Right ventricle myocardium superior (tissue), 1 donor: Measurements from ENCODE around the gene DHODH. TPM values are rescaled to one million over a fixed set of nuclear protein-coding genes. Genes with fewer than 3 reads are reported as not detected.
"Not testable (repeated sequence)": the region's sequence is repeated elsewhere in the genome, so short reads cannot be mapped to it uniquely, and the experiment has no call there.

Experiments used
- ATAC-seq: fragments of 200-7000 bp; cut with Tn5 transposase; one replicate; pipeline ENCODE4 v1.9.1; 2020; ENCODE audit warnings: mild to moderate bottlenecking; ENCODE audit not compliant: poor library complexity
- DNase-seq: peaks from one replicate; pipeline ENCODE4 v3.0.0-alpha.2; 2020
- intact Hi-C: fragments of 100-400 bp; cut with DNase I; formaldehyde crosslinking; loops from one replicate; pipeline ENCODE4 v1.11.2; 2022
- long read RNA-seq: library from polyadenylated mRNA; unstranded; transcript quantifications from one replicate; pipeline ENCODE4 v2.0.0, GENCODE V29; 2021
- total RNA-seq: library from RNA; stranded (reverse); fragmentation: NEBNext Ultra II Directional; extraction: Animal tissue kit (Norgen Biotek cat#: 25700); gene quantifications from one replicate; pipeline ENCODE4 v1.2.1, GENCODE V29; 2021
- donor health status: DM: no; HTN: yes; CAD: no; lungs with severe emphysema.

The DHODH gene
- total RNA-seq, result 8.3 TPM
- long read RNA-seq, transcript DHODH-201 (9 exons, 2,426 nt), result major isoform, 9 of 22 reads
- long read RNA-seq, partial matches to known transcripts, result 7 of 22 reads
- long read RNA-seq, other reads (novel, unspliced or antisense), result 6 of 22 reads

- ATAC-seq (peak; percentile 100), DNase-seq (peak; percentile 98)
- intact Hi-C loops, result no loop called here
These were observed at the start of gene DHODH for GRCh38 chr16:72008424-72009216. TSS of gene DHODH (plus strand) at chr16:72008744. CDS start at chr16:72008765, 21 bp downstream.

DNA sequence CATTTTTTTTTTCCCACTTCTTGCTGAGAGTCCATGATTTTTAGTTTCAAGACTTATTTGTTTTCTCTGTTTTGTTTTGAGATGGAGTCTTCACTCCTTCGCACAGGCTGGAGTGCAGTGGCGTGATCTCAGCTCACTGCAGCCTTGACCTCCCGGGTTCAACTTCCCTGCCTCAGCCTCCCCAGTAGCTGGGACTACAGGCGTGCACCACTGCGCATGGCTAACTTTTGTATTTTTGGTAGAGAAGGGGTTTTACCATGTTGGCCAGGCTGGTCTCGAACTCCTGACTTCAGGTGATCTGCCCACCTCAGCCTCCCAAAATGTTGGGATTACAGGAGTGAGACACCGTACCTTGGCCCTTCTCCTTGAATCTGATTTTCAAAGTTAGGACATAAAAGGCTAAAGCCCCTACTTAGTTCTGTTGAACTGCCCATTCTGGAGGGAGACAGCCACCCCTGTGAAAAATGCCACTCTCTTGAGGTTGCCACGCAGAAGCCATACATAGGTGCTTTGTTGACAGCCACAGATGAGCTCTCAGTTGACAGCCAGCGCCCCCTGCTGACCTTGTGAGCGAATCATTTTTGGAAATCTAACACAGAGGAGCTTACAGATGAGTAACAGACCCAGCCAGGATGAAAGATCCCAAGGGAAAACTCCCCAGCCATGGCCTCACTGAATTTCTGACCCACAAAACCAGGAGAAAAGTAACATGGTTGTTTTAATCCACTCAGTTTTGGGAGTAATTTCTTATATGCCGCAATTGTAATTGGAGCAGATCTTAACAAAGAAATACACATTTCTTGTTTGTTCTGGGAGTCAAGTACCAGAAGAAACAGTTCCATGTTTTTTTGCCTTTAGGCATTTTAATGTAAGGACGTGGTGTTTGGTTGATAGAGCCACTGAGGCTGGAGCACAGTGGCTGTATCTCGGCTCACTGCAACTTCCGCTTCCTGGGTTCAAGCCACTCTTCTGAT, 47.2 kb upstream of the DHODH start:
- ATAC-seq, result peak; percentile 98
- intact Hi-C loops, result loop anchor here (5.0 to 10.0 kb wide), 2 partner anchors 79 to 547 kb away; partner anchors contain the start of gene ZNF821

DNA sequence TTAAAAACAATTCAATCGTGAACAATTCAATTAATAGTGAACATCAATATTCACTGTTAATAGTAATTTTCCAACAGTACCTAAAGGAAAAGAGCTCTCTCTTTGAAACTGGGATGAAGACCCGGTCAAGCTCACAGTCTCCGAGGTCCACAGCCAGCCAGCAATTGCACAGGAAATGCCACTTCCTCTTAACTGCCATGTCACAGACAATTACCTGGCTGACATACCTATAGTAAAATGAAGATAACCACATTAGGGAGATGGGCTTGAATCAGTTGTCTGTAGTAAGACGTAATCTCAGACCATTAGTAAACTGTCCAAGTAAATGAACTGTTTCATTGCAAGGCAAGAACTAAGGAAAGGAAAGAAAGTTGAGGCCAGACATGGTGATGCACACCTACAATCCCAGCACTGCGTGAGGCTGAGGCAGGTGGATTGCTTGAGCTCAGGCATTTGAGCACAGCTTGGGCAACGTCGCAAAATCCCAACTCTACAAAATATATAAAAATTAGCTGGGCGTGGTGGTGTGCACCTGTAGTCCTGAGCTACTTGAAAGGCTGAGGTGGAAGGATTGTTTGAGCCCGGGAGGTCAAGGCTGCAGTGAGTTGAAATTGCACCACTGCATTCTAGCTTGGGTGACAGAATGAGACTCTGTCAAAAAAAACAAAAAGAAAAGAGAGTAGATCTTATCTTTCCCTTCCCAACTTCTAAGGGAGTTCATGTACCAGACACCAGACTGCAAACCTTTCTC, 45.2 kb upstream of the DHODH start:
- DNase-seq, result no peak
- ATAC-seq, result no peak
- intact Hi-C loops, result loop anchor here (5.0 to 10.0 kb wide), 2 partner anchors 81 to 548 kb away; partner anchors contain the start of gene ZNF821

More for the DNA sequence above, 47.2 kb upstream of the DHODH start:
- peak; percentile 87 for DNase-seq

GRCh38 chr16:71965223-71965622, 43.3 kb upstream of the DHODH start:
- DNase-seq, result no peak
- intact Hi-C loops, result loop anchor here (10.0 kb wide), 1 partner anchor 550 kb away; no protein-coding TSS in a partner anchor

GRCh38 chr16:71966932-71967331, 41.6 kb upstream of the DHODH start:
- ATAC-seq (no peak), DNase-seq (no peak)
- intact Hi-C loops, result loop anchor here (10.0 kb wide), 1 partner anchor 552 kb away; no protein-coding TSS in a partner anchor

More at GRCh38 chr16:71965223-71965622, 43.3 kb upstream of the DHODH start:
- ATAC-seq, result no peak

DNA sequence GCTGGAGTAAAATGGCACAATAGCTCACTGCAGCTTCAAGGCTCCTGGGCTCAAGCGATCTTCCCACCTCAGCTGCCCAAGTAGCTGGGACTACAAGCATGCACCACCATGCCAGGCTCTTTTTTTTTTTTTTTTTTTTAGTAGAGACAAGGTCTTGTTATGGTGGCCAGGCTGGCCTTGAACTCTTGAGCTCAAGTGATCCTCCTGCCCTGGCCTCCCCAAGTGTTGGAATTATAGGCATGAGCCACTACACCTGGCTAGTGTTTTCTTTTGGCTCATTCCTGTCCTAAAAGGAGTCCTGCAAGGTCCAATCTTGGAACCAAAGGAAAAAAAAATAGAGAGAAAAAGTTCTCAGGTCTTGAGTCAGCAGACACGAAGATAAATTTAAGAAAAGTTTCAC, 39.2 kb upstream of the DHODH start:
- ATAC-seq, result no peak
- DNase-seq, result no peak
- intact Hi-C loops, result loop anchor here (10.0 kb wide), 1 partner anchor 555 kb away; no protein-coding TSS in a partner anchor

DNA sequence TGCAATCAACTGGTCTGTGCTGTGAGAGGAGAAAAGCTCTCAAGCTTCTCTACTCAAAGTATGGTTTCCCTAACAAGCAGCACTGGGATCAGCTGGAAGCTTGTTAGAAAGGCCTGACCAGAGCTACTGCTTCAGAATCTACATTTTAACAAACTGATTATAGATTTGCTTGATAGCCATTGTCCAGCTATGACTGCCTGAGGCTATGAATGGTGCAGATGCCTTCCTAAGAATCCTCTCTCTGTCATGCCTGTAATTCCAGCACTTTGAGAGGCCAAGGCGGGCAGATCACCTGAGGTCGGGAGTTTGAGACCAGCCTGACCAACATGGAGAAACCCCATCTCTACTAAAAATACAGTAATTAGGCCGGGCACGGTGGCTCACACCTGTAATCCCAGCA, 37.0 kb upstream of the DHODH start:
- intact Hi-C loops, result no loop called here
- DNase-seq (no peak), ATAC-seq (no peak)

GRCh38 chr16:71972356-71972755, 36.2 kb upstream of the DHODH start:
- ATAC-seq, result no peak
- intact Hi-C loops, result no loop called here
- no peak for DNase-seq

DNA sequence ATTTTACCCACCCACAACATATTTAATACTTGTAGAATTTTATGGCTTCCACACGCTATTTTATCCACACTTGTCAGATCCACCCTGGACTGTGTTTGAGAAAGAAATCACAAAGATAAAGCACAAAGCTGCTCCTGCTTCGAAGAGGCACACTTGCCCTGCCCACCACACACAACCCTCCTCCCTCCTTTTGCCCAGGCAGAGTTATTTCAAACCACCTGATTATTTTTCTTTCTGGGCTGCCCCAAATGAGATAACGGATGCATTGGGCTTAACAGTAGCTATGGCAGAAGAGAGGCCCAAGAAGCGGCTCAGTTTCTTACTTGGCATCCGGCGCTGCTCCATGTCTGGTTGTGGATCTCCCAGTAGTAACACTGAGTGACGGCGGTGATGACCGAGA, 35.5 kb upstream of the DHODH start:
- DNase-seq, result no peak
- intact Hi-C loops, result no loop called here

DNA sequence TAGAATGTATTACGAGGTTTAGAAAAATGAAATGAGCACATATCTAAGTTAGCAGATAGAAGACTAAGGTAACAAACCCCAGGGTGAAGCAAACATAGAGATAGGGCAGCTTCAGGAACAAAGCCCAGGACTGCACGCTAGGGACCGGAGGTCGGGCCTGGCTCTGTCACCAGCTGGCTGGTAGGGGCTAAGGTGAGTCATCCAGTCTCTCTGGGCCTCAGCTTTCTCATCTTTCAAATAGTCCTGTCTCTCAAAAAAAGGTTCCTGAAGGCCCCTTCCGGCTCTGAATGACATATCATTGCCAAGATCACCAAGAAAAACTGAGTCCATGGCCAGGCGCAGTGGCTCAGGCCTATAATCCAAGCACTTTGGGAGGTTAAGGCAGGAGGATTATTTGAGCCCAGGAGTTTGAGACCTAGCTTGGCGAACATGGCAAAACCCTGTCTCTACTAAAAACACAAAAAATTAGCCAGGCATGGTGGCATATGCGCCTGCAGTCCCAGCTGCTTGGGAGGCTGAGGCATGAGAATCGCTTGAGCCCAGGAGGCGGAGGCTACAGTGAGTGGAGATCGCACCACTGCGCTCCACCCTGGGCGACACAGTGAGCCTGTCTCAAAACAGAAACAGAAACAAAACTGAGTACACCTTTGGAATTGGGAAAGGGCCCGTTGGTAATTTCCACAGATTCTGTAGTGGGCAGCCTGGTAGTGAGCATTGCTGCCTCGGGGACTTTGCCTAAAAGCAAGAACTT, 34.3 kb upstream of the DHODH start:
- DNase-seq (no peak), ATAC-seq (no peak)
- intact Hi-C loops, result no loop called here

More for the DNA sequence above, 35.5 kb upstream of the DHODH start:
- ATAC-seq, result no peak

- no peak for ATAC-seq
These were observed 23.1 kb upstream of the DHODH start for GRCh38 chr16:71985262-71985974.

GRCh38 chr16:71986131-71986530, 22.4 kb upstream of the DHODH start:
- intact Hi-C loops, result no loop called here
- no peak for ATAC-seq
- no peak for DNase-seq

More at GRCh38 chr16:71985262-71985974, 23.1 kb upstream of the DHODH start:
- DNase-seq, result no peak
- intact Hi-C loops, result no loop called here

- intact Hi-C loops, result no loop called here
- DNase-seq (no peak), ATAC-seq (no peak)
These were observed 13.5 kb upstream of the DHODH start for GRCh38 chr16:71995038-71995437.

DNA sequence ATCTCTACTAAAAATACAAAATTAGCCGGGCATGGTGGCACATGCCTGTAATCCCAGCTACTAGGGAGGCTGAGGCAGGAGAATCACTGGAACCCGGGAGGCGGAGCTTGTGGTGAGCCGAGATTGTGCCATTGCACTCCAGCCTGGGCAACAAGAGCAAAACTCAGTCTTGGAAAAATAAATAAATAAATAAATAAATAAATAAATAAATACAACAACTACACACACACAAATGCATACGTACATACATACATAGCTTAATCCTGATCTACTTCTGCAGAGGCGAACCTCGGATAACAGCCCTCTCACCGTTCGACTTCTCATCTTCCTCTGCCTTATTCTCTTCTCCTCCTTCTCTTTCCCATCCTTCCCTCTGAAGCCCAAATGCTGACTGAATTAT, 11.0 kb upstream of the DHODH start:
- intact Hi-C loops, ATAC-seq, DNase-seq: not testable (repeated sequence)

- DNase-seq (no peak), ATAC-seq (no peak)
- intact Hi-C loops, result no loop called here
These were observed 7.2 kb upstream of the DHODH start for GRCh38 chr16:72001180-72001874.

DNA sequence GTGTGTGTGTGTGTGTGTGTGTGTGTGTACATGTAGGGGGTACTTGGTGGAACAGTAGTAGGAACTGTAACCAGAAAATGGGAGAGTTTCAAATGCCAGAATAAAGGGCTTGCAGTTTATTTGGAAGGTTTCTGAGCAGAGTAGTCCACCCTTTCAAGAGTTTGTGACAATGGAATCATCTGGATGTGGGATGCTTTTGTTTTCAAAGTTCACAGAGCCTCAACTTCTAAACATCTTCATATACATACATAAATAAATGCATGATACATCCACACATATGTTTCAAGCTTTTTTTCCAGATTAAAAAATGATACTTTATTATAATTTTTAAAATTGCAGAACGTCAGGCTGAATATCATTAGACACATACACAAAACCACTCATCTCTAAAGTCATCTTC, 5.9 kb upstream of the DHODH start:
- intact Hi-C loops, result no loop called here
- no peak for DNase-seq

More for the DNA sequence above, 5.9 kb upstream of the DHODH start:
- ATAC-seq, result no peak
